SJSA1 (cell line): Measurements from ENCODE around the gene LINC00237. TPM values are rescaled to one million over a fixed set of nuclear protein-coding genes. Genes with fewer than 3 reads are reported as not detected.

Source experiments
- DNase-seq, 2 experiments: peaks; one replicate each; pipeline ENCODE4 v3.0.0-alpha.2; 2015 to 2020; ENCODE audit warnings: low spot score in 2 of 2, low read depth in 1 of 2
- H3K27ac ChIP-seq: fragments of 250-450 bp; sonication (Bioruptor Pico); 2 replicates; pipeline ENCODE4 v1.5.1; 2020; ENCODE audit warnings: mild to moderate bottlenecking, moderate library complexity
- H3K27me3 ChIP-seq: fragments of 250-450 bp; sonication (Bioruptor Pico); replicated peaks from 2 replicates; pipeline ENCODE4 v1.5.1; 2020; ENCODE audit warnings: mild to moderate bottlenecking, moderate library complexity
- H3K36me3 ChIP-seq: fragments of 250-450 bp; sonication (Bioruptor Pico); 2 replicates; pipeline ENCODE4 v1.5.1; 2020; ENCODE audit warnings: mild to moderate bottlenecking
- H3K4me1 ChIP-seq: fragments of 250-450 bp; sonication (Bioruptor Pico); replicated peaks from 2 replicates; pipeline ENCODE4 v1.6.1; 2021; ENCODE audit warnings: mild to moderate bottlenecking
- H3K4me3 ChIP-seq: fragments of 250-450 bp; sonication (Bioruptor Pico); 2 replicates; pipeline ENCODE4 v1.5.1; 2020; ENCODE audit warnings: mild to moderate bottlenecking
- H3K9me3 ChIP-seq: fragments of 250-450 bp; sonication (Bioruptor Pico); replicated peaks from 2 replicates; pipeline ENCODE4 v1.5.1; 2020; ENCODE audit warnings: mild to moderate bottlenecking
- total RNA-seq: library from RNA; depleted of rRNA; stranded (reverse); fragments of >200 nt; shearing (Covaris generic); gene quantifications from 2 replicates; pipeline ENCODE4 v1.2.3, GENCODE V29; 2014

The LINC00237 gene
- total RNA-seq, 1 experiment from 2014 or later, result not detected

- peaks cover 5% of the 10 kb centered on the region; the same call in 1 of the 2 replicates for H3K27me3 ChIP-seq
- H3K4me1 ChIP-seq, result no peaks in the 10 kb centered on the region
- H3K36me3 ChIP-seq, result no peaks in the 10 kb centered on the region
- no peaks in the 10 kb centered on the region for H3K9me3 ChIP-seq
- H3K4me3 ChIP-seq, result no peak overlapping the region
- no peak overlapping the region for H3K27ac ChIP-seq
- DNase-seq, result no peak
Observed at GRCh38 chr20:21114584-21114983, 8.4 kb upstream of the LINC00237 start.

GRCh38 chr20:21113697-21114096, 7.5 kb upstream of the LINC00237 start:
- H3K27me3 ChIP-seq, result peaks cover 5% of the 10 kb centered on the region; the same call in 1 of the 2 replicates
- no peak overlapping the region for H3K4me3 ChIP-seq
- H3K4me1 ChIP-seq, result no peaks in the 10 kb centered on the region
- H3K27ac ChIP-seq, result no peak overlapping the region
- no peak for DNase-seq
- H3K36me3 ChIP-seq, result no peaks in the 10 kb centered on the region
- H3K9me3 ChIP-seq, result no peaks in the 10 kb centered on the region

- Histone ChIP-seq H3K27ac (no peak overlapping the region), H3K9me3 (no peaks in the 10 kb centered on the region), H3K27me3 (peaks cover 5% of the 10 kb centered on the region; the same call in 1 of the 2 replicates), H3K4me1 (no peaks in the 10 kb centered on the region), H3K36me3 (no peaks in the 10 kb centered on the region), H3K4me3 (no peak overlapping the region)
- no peak for DNase-seq
Observed at GRCh38 chr20:21111416-21111815, 5.3 kb upstream of the LINC00237 start.

- DNase-seq, result no peak
- no peaks in the 10 kb centered on the region for H3K4me1 ChIP-seq
- no peak overlapping the region for H3K4me3 ChIP-seq
- H3K9me3 ChIP-seq, result no peaks in the 10 kb centered on the region
- H3K27ac ChIP-seq, result no peak overlapping the region
- no peaks in the 10 kb centered on the region for H3K36me3 ChIP-seq
- H3K27me3 ChIP-seq, result peaks cover 5% of the 10 kb centered on the region; the same call in 1 of the 2 replicates
Observed at GRCh38 chr20:21110811-21111210, 4.7 kb upstream of the LINC00237 start.

- Histone ChIP-seq H3K9me3 (no peaks in the 10 kb centered on the region), H3K4me3 (no peak overlapping the region), H3K27ac (no peak overlapping the region), H3K4me1 (no peaks in the 10 kb centered on the region), H3K36me3 (no peaks in the 10 kb centered on the region), H3K27me3 (peaks cover 5% of the 10 kb centered on the region; the same call in 1 of the 2 replicates)
- no peak for DNase-seq
Observed at GRCh38 chr20:21109144-21109543, 3.0 kb upstream of the LINC00237 start.

GRCh38 chr20:21105429-21106170, 558 bp downstream of the LINC00237 start:
- no peak for DNase-seq
- H3K27me3 ChIP-seq, result peaks cover 8% of the 10 kb centered on the region
- no peaks in the 10 kb centered on the region for H3K9me3 ChIP-seq
- H3K4me1 ChIP-seq, result peaks cover 10% of the 10 kb centered on the region
- no peaks in the 10 kb centered on the region for H3K36me3 ChIP-seq
- no peak overlapping the region for H3K27ac ChIP-seq
- H3K4me3 ChIP-seq, result no peak overlapping the region

GRCh38 chr20:21104921-21105320, 1.2 kb downstream of the LINC00237 start:
- Histone ChIP-seq H3K4me1 (peaks cover 14% of the 10 kb centered on the region), H3K27ac (no peak overlapping the region), H3K4me3 (no peak overlapping the region), H3K36me3 (no peaks in the 10 kb centered on the region), H3K27me3 (peaks cover 14% of the 10 kb centered on the region), H3K9me3 (no peaks in the 10 kb centered on the region)
- DNase-seq, result no peak

- Histone ChIP-seq H3K27ac (no peak overlapping the region), H3K36me3 (no peaks in the 10 kb centered on the region), H3K27me3 (peaks cover 20% of the 10 kb centered on the region), H3K4me3 (no peak overlapping the region), H3K9me3 (no peaks in the 10 kb centered on the region), H3K4me1 (peaks cover 14% of the 10 kb centered on the region)
- DNase-seq, result no peak
Observed at GRCh38 chr20:21104466-21104761, 1.7 kb downstream of the LINC00237 start.

- H3K36me3 ChIP-seq, result no peaks in the 10 kb centered on the region
- DNase-seq, result no peak
- H3K9me3 ChIP-seq, result no peaks in the 10 kb centered on the region
- peaks cover 25% of the 10 kb centered on the region for H3K27me3 ChIP-seq
- H3K27ac ChIP-seq, result no peak overlapping the region
- no peak overlapping the region for H3K4me3 ChIP-seq
- H3K4me1 ChIP-seq, result peaks cover 14% of the 10 kb centered on the region
Observed at GRCh38 chr20:21103582-21104465, 2.3 kb downstream of the LINC00237 start.

- H3K4me1 ChIP-seq, result peaks cover 14% of the 10 kb centered on the region
- H3K27ac ChIP-seq, result no peak overlapping the region
- H3K4me3 ChIP-seq, result no peak overlapping the region
- H3K27me3 ChIP-seq, result peaks cover 34% of the 10 kb centered on the region
- H3K36me3 ChIP-seq, result no peaks in the 10 kb centered on the region
- no peaks in the 10 kb centered on the region for H3K9me3 ChIP-seq
- DNase-seq, result no peak
Observed at GRCh38 chr20:21102603-21103311, 3.4 kb downstream of the LINC00237 start.

- Histone ChIP-seq H3K27ac (no peak overlapping the region), H3K4me3 (no peak overlapping the region), H3K9me3 (no peaks in the 10 kb centered on the region), H3K27me3 (peaks cover 41% of the 10 kb centered on the region), H3K36me3 (no peaks in the 10 kb centered on the region), H3K4me1 (peaks cover 14% of the 10 kb centered on the region)
- no peak for DNase-seq
Observed at GRCh38 chr20:21101932-21102575, 4.1 kb downstream of the LINC00237 start.

GRCh38 chr20:21101453-21101931, 4.7 kb downstream of the LINC00237 start:
- Histone ChIP-seq H3K27ac (no peak overlapping the region), H3K4me3 (peak overlapping the region; percentile 34), H3K9me3 (no peaks in the 10 kb centered on the region), H3K27me3 (peaks cover 42% of the 10 kb centered on the region), H3K36me3 (no peaks in the 10 kb centered on the region), H3K4me1 (peaks cover 14% of the 10 kb centered on the region)
- DNase-seq, result peak in 1 of 2 experiments; percentile 51
